ENCODE data around the gene PIK3R6. TPM values are rescaled to one million over a fixed set of nuclear protein-coding genes. Genes with fewer than 3 reads are reported as not detected.
A peak's percentile ranks its signal among the peaks of the same experiment; 100 is the strongest.

PIK3R6 gene
- total RNA-seq, 1 experiment from 2014 or later: not detected

DNA sequence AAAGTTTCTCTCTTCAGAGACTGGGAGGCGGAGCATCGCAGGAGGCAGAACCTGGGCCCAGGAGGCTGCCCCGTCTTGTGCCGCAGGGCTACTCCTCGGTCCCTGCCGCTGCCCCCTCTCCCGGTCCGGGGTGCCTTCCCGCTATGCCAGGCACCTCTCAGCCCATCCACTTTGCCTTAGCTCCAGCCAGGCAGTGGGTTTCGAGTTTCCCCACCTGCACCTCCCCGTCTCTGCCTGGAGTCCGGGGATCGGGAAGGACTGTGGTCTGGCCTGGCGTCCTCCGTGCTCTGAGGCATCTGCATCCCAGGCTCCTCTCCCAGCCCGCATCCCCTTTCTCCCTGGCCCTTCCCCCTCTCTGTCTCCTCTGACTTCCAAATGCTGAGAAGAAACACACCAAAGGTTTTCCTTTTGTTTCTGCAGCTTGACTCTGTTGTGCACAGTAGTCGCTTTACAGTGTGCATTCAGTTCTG, 26.8 kb upstream of the PIK3R6 start:
- peak overlapping the region; percentile 14; the same call in 1 of the 2 replicates for H3K14ac ChIP-seq (ENCODE audit: insufficient read depth, low read length)
- H2BK15ac ChIP-seq (ENCODE audit: low read depth, low read length): no peak overlapping the region
- no peaks in the 10 kb centered on the region for H3K79me2 ChIP-seq (ENCODE audit: insufficient read depth, low read length)
- H3K23me2 ChIP-seq (ENCODE audit: insufficient read length, low read depth, low read length, poor library complexity, severe bottlenecking): peaks cover 4% of the 10 kb centered on the region
- no peak overlapping the region for H4K5ac ChIP-seq (ENCODE audit: insufficient read length, low read depth, low read length)
- no peak overlapping the region for H3K23ac ChIP-seq (ENCODE audit: insufficient read length, low read depth, low read length)
- H2BK20ac ChIP-seq (ENCODE audit: low read depth, low read length, poor library complexity, severe bottlenecking): no peak overlapping the region
- H3K9me3 Mint-ChIP-seq: no peaks in the 10 kb centered on the region
- no peaks in the 10 kb centered on the region for H3K9me3 ChIP-seq (ENCODE audit: control insufficient read depth, low read depth, low read length)
- H2BK120ac ChIP-seq (ENCODE audit: low read depth, low read length, poor library complexity, severe bottlenecking): no peak overlapping the region
- H4K91ac ChIP-seq (ENCODE audit: insufficient read length, low read depth, low read length): no peak overlapping the region
- H3K79me1 ChIP-seq (ENCODE audit: insufficient read depth, low read depth, low read length, poor library complexity, severe bottlenecking): no peaks in the 10 kb centered on the region
- H3K4me3 Mint-ChIP-seq: peak overlapping the region; percentile 37 to 70; a peak in 4 of 5 replicates
- no peak overlapping the region for H2BK12ac ChIP-seq (ENCODE audit: insufficient read length, low read depth, low read length)
- H3K36me3 Mint-ChIP-seq (ENCODE audit: insufficient read depth in 1 of 3, low read depth in 3 of 3): no peaks in the 10 kb centered on the region
- no peak overlapping the region for H4K8ac ChIP-seq (replicated peaks; ENCODE audit: insufficient read length, low read depth, low read length)
- no peak overlapping the region for H3K18ac ChIP-seq (ENCODE audit: insufficient read length, low read depth, low read length)
- WGBS (ENCODE audit: extremely low coverage, insufficient read length, low lambda C conversion rate): no CpG with 5 or more reads among the region's 17 CpGs
- no peak overlapping the region for H2AK5ac ChIP-seq (ENCODE audit: insufficient read length, low read length)
- H2BK5ac ChIP-seq (ENCODE audit: insufficient read length, low read length): no peak overlapping the region
- no peak overlapping the region for H3K27ac Mint-ChIP-seq
- H2AFZ ChIP-seq (ENCODE audit: low read length): no peak overlapping the region
- H3K27ac ChIP-seq (ENCODE audit: insufficient read length, low read depth, low read length): no peak overlapping the region
- peak; percentile 62 for DNase-seq
- TF ChIP-seq, protein P1, sequence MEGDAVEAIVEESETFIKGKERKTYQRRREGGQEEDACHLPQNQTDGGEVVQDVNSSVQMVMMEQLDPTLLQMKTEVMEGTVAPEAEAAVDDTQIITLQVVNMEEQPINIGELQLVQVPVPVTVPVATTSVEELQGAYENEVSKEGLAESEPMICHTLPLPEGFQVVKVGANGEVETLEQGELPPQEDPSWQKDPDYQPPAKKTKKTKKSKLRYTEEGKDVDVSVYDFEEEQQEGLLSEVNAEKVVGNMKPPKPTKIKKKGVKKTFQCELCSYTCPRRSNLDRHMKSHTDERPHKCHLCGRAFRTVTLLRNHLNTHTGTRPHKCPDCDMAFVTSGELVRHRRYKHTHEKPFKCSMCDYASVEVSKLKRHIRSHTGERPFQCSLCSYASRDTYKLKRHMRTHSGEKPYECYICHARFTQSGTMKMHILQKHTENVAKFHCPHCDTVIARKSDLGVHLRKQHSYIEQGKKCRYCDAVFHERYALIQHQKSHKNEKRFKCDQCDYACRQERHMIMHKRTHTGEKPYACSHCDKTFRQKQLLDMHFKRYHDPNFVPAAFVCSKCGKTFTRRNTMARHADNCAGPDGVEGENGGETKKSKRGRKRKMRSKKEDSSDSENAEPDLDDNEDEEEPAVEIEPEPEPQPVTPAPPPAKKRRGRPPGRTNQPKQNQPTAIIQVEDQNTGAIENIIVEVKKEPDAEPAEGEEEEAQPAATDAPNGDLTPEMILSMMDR (conservative IDR thresholded peaks at IDR 0.05): no peak
- no peaks in the 10 kb centered on the region for H3K27me3 ChIP-seq (ENCODE audit: insufficient read depth, low read length)
- no peak overlapping the region for H3T11ph ChIP-seq (ENCODE audit: low read length)
- no peak overlapping the region for H3K4ac ChIP-seq (ENCODE audit: low read depth, low read length)
- peak overlapping the region; percentile 67 for H3K4me2 ChIP-seq (ENCODE audit: insufficient read depth, insufficient read length, low read length)
- H4K20me1 ChIP-seq (ENCODE audit: control insufficient read depth, insufficient read depth, insufficient read length): no peaks in the 10 kb centered on the region
- no peak overlapping the region for H3K9ac ChIP-seq (ENCODE audit: extremely low read depth, insufficient read length, low read length)
- H3K56ac ChIP-seq (ENCODE audit: insufficient read length, low read depth, low read length): no peak overlapping the region
- H3K27me3 Mint-ChIP-seq (ENCODE audit: low read depth): peaks cover 7% of the 10 kb centered on the region
- no peaks in the 10 kb centered on the region for H3K4me1 ChIP-seq (ENCODE audit: insufficient read depth, low read length)
- H3K4me1 Mint-ChIP-seq: peaks cover 25 to 33% of the 10 kb centered on the region in 2 experiments
